ENCODE data around the gene SLIT1.

The SLIT1 gene

GRCh38 chr10:97220355-97220754 lies 34.6 kb upstream of the SLIT1 start:
- TF ChIP-seq TEAD4 (IDR thresholded peaks at IDR 0.05) (no peak), ZBTB7A (IDR thresholded peaks at IDR 0.05; ENCODE audit: low read depth) (no peak), EGR1 (IDR thresholded peaks at IDR 0.05) (no peak), YY1 (IDR thresholded peaks at IDR 0.05; ENCODE audit: low read depth) (no peak), FOXM1 (IDR thresholded peaks at IDR 0.05; ENCODE audit: borderline replicate concordance, low read depth) (no peak), CREB1 (IDR thresholded peaks at IDR 0.05; ENCODE audit: low read depth) (no peak), RAD21 (IDR thresholded peaks at IDR 0.05; ENCODE audit: low read depth) (no peak), CEBPB (IDR thresholded peaks at IDR 0.05) (no peak), EP300 (IDR thresholded peaks at IDR 0.05; ENCODE audit: borderline replicate concordance) (no peak), NFIC (IDR thresholded peaks at IDR 0.05) (no peak)

DNA sequence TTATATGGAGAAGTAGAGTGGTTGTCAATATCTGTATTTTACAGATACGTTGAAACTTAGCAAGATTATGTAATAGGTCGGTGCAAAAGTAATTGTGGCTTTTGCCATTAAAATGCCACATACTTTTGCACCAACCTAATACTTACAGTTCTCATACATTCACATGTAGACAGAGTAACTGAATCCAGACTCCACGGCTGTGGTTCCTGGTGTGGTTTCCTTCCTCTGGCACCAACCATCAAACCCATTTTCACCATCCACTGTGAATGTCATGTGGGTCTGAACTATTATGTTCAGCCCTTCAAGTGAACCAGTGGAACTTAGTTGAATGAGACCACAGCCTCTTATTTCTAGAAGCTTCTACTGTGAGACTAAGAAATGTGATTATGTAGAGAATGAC lies 31.5 kb upstream of the SLIT1 start:
- TF ChIP-seq NFIC (IDR thresholded peaks at IDR 0.05): no peak
- no peak for TF ChIP-seq USF1 (IDR thresholded peaks at IDR 0.05)
- TF ChIP-seq EGR1 (IDR thresholded peaks at IDR 0.05): no peak
- TF ChIP-seq CEBPB (IDR thresholded peaks at IDR 0.05): no peak
- no peak for TF ChIP-seq YY1 (IDR thresholded peaks at IDR 0.05; ENCODE audit: low read depth)
- no peak for TF ChIP-seq TEAD4 (IDR thresholded peaks at IDR 0.05)
- no peak for TF ChIP-seq TAF1 (IDR thresholded peaks at IDR 0.05; ENCODE audit: low read depth)

DNA sequence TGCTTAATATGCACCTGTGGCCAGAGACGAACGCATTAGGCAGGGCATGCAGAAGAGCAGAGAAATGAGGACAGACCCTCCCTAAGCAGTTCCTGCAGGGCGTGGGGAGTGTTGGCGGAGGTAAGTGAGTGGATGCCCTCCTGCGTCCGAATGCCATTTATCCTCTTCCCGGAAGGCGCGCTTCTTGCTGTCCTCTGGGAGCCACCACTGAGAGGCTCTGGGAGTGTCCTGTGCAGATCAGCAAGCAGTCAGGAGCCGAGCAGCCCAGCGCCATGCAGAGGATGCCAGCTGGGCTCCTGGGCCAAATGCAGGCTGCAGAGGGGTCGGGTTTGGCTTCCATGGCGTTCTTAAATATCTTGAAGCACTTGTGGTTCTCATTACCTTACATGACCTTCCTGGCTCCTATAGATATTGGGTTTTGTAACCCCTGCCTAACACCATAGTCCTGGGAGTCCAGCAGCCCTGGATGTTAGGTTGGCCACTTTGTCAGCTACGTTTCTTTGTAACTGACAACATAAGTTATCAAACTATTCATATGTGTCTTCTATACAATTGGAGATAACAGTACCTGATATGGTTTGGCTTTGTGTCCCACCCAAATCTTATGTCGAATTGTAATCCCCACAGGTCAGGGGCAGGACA lies 30.0 kb upstream of the SLIT1 start:
- no peak for TF ChIP-seq MAX (IDR thresholded peaks at IDR 0.05)
- TF ChIP-seq TAF1 (IDR thresholded peaks at IDR 0.05; ENCODE audit: low read depth): no peak
- no peak for TF ChIP-seq FOXM1 (IDR thresholded peaks at IDR 0.05; ENCODE audit: borderline replicate concordance, low read depth)
- no peak for TF ChIP-seq RAD21 (IDR thresholded peaks at IDR 0.05; ENCODE audit: low read depth)
- TF ChIP-seq EGR1 (IDR thresholded peaks at IDR 0.05): no peak
- TF ChIP-seq USF1 (IDR thresholded peaks at IDR 0.05): no peak
- TF ChIP-seq NFIC (IDR thresholded peaks at IDR 0.05): no peak
- no peak for TF ChIP-seq TCF12 (IDR thresholded peaks at IDR 0.05; ENCODE audit: low read depth)
- TF ChIP-seq, protein P1, sequence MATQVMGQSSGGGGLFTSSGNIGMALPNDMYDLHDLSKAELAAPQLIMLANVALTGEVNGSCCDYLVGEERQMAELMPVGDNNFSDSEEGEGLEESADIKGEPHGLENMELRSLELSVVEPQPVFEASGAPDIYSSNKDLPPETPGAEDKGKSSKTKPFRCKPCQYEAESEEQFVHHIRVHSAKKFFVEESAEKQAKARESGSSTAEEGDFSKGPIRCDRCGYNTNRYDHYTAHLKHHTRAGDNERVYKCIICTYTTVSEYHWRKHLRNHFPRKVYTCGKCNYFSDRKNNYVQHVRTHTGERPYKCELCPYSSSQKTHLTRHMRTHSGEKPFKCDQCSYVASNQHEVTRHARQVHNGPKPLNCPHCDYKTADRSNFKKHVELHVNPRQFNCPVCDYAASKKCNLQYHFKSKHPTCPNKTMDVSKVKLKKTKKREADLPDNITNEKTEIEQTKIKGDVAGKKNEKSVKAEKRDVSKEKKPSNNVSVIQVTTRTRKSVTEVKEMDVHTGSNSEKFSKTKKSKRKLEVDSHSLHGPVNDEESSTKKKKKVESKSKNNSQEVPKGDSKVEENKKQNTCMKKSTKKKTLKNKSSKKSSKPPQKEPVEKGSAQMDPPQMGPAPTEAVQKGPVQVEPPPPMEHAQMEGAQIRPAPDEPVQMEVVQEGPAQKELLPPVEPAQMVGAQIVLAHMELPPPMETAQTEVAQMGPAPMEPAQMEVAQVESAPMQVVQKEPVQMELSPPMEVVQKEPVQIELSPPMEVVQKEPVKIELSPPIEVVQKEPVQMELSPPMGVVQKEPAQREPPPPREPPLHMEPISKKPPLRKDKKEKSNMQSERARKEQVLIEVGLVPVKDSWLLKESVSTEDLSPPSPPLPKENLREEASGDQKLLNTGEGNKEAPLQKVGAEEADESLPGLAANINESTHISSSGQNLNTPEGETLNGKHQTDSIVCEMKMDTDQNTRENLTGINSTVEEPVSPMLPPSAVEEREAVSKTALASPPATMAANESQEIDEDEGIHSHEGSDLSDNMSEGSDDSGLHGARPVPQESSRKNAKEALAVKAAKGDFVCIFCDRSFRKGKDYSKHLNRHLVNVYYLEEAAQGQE (IDR thresholded peaks at IDR 0.05; ENCODE audit: low read depth): no peak
- TF ChIP-seq TEAD4 (IDR thresholded peaks at IDR 0.05): no peak
- TF ChIP-seq YY1 (IDR thresholded peaks at IDR 0.05; ENCODE audit: low read depth): no peak
- no peak for TF ChIP-seq ZBTB7A (IDR thresholded peaks at IDR 0.05; ENCODE audit: low read depth)
- no peak for TF ChIP-seq EP300 (IDR thresholded peaks at IDR 0.05; ENCODE audit: borderline replicate concordance)
- TF ChIP-seq CEBPB (IDR thresholded peaks at IDR 0.05): no peak
- no peak for TF ChIP-seq CREB1 (IDR thresholded peaks at IDR 0.05; ENCODE audit: low read depth)

DNA sequence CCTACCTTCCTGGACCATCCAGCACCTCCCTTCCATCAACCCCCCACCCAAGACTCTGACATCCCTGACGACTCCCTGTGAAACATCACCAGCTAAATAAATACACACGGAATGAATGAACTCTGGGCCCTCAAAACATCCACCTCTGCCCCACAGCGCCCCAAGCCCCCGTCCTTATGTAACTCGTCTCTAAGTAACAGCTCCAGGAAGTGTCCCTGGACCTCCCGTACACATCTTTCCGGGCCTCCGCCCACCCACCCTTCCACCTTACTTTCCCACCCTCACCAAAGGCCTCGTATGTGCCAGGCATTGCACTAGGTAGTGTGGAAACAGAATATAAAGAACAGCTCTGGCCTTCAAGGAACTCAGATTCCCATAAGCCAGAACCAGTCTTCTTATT lies 27.7 kb upstream of the SLIT1 start:
- TF ChIP-seq MAX (IDR thresholded peaks at IDR 0.05) (no peak), FOXM1 (IDR thresholded peaks at IDR 0.05; ENCODE audit: borderline replicate concordance, low read depth) (no peak)

GRCh38 chr10:97211229-97211628 lies 25.5 kb upstream of the SLIT1 start:
- TF ChIP-seq MAX (IDR thresholded peaks at IDR 0.05) (no peak), RAD21 (IDR thresholded peaks at IDR 0.05; ENCODE audit: low read depth) (no peak), TEAD4 (IDR thresholded peaks at IDR 0.05) (no peak), TCF12 (IDR thresholded peaks at IDR 0.05; ENCODE audit: low read depth) (no peak), YY1 (IDR thresholded peaks at IDR 0.05; ENCODE audit: low read depth) (no peak), CEBPB (IDR thresholded peaks at IDR 0.05) (no peak), EGR1 (IDR thresholded peaks at IDR 0.05) (no peak), EP300 (IDR thresholded peaks at IDR 0.05; ENCODE audit: borderline replicate concordance) (no peak), CREB1 (IDR thresholded peaks at IDR 0.05; ENCODE audit: low read depth) (no peak), ZBTB7A (IDR thresholded peaks at IDR 0.05; ENCODE audit: low read depth) (no peak), NFIC (IDR thresholded peaks at IDR 0.05) (no peak), FOXM1 (IDR thresholded peaks at IDR 0.05; ENCODE audit: borderline replicate concordance, low read depth) (no peak), TAF1 (IDR thresholded peaks at IDR 0.05; ENCODE audit: low read depth) (no peak), USF1 (IDR thresholded peaks at IDR 0.05) (no peak)
- TF ChIP-seq, protein P1 (IDR thresholded peaks at IDR 0.05; ENCODE audit: low read depth): no peak
